ENCODE results near the gene CD14. TPM values are rescaled to one million over a fixed set of nuclear protein-coding genes. Genes with fewer than 3 reads are reported as not detected.

CD14 gene
- total RNA-seq, 1 experiment from 2014 or later, result 0.42 TPM

- no peak for ATAC-seq
- Histone ChIP-seq H3K27ac (ENCODE audit: low read depth, low read length) (no peak overlapping the region), H3K9me2 (ENCODE audit: insufficient read depth) (no peaks in the 10 kb centered on the region), H2AFZ (ENCODE audit: low read depth, low read length, poor library complexity, severe bottlenecking) (no peak overlapping the region), H3K79me2 (ENCODE audit: insufficient read depth, low read length) (no peaks in the 10 kb centered on the region), H4K20me1 (ENCODE audit: insufficient read depth) (no peaks in the 10 kb centered on the region), H3K36me3 (ENCODE audit: control insufficient read depth in 1 of 2, insufficient read depth in 2 of 2, low read length in 2 of 2) (no peaks in the 10 kb centered on the region), H3K4me3 (replicated peaks in 1 of 2; ENCODE audit: low read depth in 1 of 2, low read length in 2 of 2) (no peak overlapping the region), H3K9ac (ENCODE audit: low read length) (no peak overlapping the region), H3K9me3 (ENCODE audit: control insufficient read depth in 1 of 2, insufficient read depth in 1 of 2, low read depth in 1 of 2, low read length in 2 of 2) (no peaks in the 10 kb centered on the region), H3K4me2 (ENCODE audit: low read length) (no peak overlapping the region), H3K4me1 (ENCODE audit: control insufficient read depth in 1 of 2, insufficient read depth in 2 of 2, low read length in 2 of 2) (no peaks in the 10 kb centered on the region; a peak in 1 of 4 replicates), H3K27me3 (ENCODE audit: insufficient read depth, low read length) (no peaks in the 10 kb centered on the region)
- ChIA-PET RAD21 (ENCODE audit: low non-redundant PET in 1 of 2, low total read pairs in 2 of 2, uncharacterized antibody in 2 of 2, unreplicated experiment in 2 of 2) (no interaction called here), POLR2A (no interaction called here), CTCF (no interaction called here)
- intact Hi-C loops (cut with micrococcal nuclease), result no loop called here
- no peak for DNase-seq (ENCODE audit: low read depth, low spot score)
- no TSS peak for BruUV-seq (replicated peaks)
- TF ChIP-seq CBX3 (IDR thresholded peaks at IDR 0.05; ENCODE audit: low read depth), result no peak
- TF ChIP-seq POLR2A (IDR thresholded peaks at IDR 0.05; ENCODE audit: borderline replicate concordance, extremely low read depth, insufficient read depth, insufficient read length), result no peak
- no peak for TF ChIP-seq ELF1 (IDR thresholded peaks at IDR 0.05; ENCODE audit: borderline replicate concordance, low read depth)
Observed at GRCh38 chr5:140590861-140591260, 42.1 kb downstream of the CD14 start.

GRCh38 chr5:140588311-140589070 is 44.5 kb downstream of the CD14 start:
- Histone ChIP-seq H3K9me3 (ENCODE audit: control insufficient read depth in 1 of 2, insufficient read depth in 1 of 2, low read depth in 1 of 2, low read length in 2 of 2) (no peaks in the 10 kb centered on the region), H3K9me2 (ENCODE audit: insufficient read depth) (no peaks in the 10 kb centered on the region), H3K4me1 (ENCODE audit: control insufficient read depth in 1 of 2, insufficient read depth in 2 of 2, low read length in 2 of 2) (no peaks in the 10 kb centered on the region; a peak in 1 of 4 replicates), H3K79me2 (ENCODE audit: insufficient read depth, low read length) (no peaks in the 10 kb centered on the region), H3K4me3 (replicated peaks in 1 of 2; ENCODE audit: low read depth in 1 of 2, low read length in 2 of 2) (no peak overlapping the region), H3K9ac (ENCODE audit: low read length) (no peak overlapping the region), H3K36me3 (ENCODE audit: control insufficient read depth in 1 of 2, insufficient read depth in 2 of 2, low read length in 2 of 2) (no peaks in the 10 kb centered on the region), H3K27ac (ENCODE audit: low read depth, low read length) (no peak overlapping the region), H3K4me2 (ENCODE audit: low read length) (no peak overlapping the region), H3K27me3 (ENCODE audit: insufficient read depth, low read length) (no peaks in the 10 kb centered on the region), H4K20me1 (ENCODE audit: insufficient read depth) (no peaks in the 10 kb centered on the region), H2AFZ (ENCODE audit: low read depth, low read length, poor library complexity, severe bottlenecking) (no peak overlapping the region)
- TF ChIP-seq SP1 (IDR thresholded peaks at IDR 0.05; ENCODE audit: low read depth), result no peak
- TF ChIP-seq, protein P1, sequence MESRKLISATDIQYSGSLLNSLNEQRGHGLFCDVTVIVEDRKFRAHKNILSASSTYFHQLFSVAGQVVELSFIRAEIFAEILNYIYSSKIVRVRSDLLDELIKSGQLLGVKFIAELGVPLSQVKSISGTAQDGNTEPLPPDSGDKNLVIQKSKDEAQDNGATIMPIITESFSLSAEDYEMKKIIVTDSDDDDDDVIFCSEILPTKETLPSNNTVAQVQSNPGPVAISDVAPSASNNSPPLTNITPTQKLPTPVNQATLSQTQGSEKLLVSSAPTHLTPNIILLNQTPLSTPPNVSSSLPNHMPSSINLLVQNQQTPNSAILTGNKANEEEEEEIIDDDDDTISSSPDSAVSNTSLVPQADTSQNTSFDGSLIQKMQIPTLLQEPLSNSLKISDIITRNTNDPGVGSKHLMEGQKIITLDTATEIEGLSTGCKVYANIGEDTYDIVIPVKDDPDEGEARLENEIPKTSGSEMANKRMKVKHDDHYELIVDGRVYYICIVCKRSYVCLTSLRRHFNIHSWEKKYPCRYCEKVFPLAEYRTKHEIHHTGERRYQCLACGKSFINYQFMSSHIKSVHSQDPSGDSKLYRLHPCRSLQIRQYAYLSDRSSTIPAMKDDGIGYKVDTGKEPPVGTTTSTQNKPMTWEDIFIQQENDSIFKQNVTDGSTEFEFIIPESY (IDR thresholded peaks at IDR 0.05; ENCODE audit: extremely low read depth, insufficient replicate concordance, low read length), result no peak
- no peak for TF ChIP-seq ZFX (IDR thresholded peaks at IDR 0.05)
- no peak for TF ChIP-seq REST (IDR thresholded peaks at IDR 0.05; ENCODE audit: low read depth)
- TF ChIP-seq TCF7L2 (IDR thresholded peaks at IDR 0.05; ENCODE audit: borderline replicate concordance, extremely low read depth, insufficient read depth, insufficient read length), result no peak
- TF ChIP-seq, protein P2, sequence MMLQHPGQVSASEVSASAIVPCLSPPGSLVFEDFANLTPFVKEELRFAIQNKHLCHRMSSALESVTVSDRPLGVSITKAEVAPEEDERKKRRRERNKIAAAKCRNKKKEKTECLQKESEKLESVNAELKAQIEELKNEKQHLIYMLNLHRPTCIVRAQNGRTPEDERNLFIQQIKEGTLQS (IDR thresholded peaks at IDR 0.05), result no peak
- TF ChIP-seq EZH2 (IDR thresholded peaks at IDR 0.05), result no peak
- no peak for TF ChIP-seq EGR1 (IDR thresholded peaks at IDR 0.05; ENCODE audit: low read depth)
- TF ChIP-seq POLR2AphosphoS5 (IDR thresholded peaks at IDR 0.05; ENCODE audit: low read depth, low read length), result no peak
- TF ChIP-seq JUND (IDR thresholded peaks at IDR 0.05), result no peak
- TF ChIP-seq CBX3 (IDR thresholded peaks at IDR 0.05; ENCODE audit: low read depth), result no peak
- no peak for TF ChIP-seq YY1 (IDR thresholded peaks at IDR 0.05; ENCODE audit: extremely low read depth, insufficient replicate concordance, low read depth, low read length)
- no peak for TF ChIP-seq SIN3A (IDR thresholded peaks at IDR 0.05; ENCODE audit: low read depth)
- no peak for TF ChIP-seq EZH2phosphoT487 (IDR thresholded peaks at IDR 0.05; ENCODE audit: borderline replicate concordance)
- BruUV-seq (replicated peaks), result no TSS peak
- ATAC-seq (no peak), DNase-seq (ENCODE audit: low read depth, low spot score) (no peak)
- intact Hi-C loops (cut with micrococcal nuclease), result no loop called here
- CTCF ChIA-PET, result no interaction called here
- RAD21 ChIA-PET (ENCODE audit: low non-redundant PET in 1 of 2, low total read pairs in 2 of 2, uncharacterized antibody in 2 of 2, unreplicated experiment in 2 of 2), result no interaction called here
- POLR2A ChIA-PET, result no interaction called here
